ENCODE results near the gene RANBP1.
A peak's percentile ranks its signal among the peaks of the same experiment; 100 is the strongest.

RANBP1 gene

DNA sequence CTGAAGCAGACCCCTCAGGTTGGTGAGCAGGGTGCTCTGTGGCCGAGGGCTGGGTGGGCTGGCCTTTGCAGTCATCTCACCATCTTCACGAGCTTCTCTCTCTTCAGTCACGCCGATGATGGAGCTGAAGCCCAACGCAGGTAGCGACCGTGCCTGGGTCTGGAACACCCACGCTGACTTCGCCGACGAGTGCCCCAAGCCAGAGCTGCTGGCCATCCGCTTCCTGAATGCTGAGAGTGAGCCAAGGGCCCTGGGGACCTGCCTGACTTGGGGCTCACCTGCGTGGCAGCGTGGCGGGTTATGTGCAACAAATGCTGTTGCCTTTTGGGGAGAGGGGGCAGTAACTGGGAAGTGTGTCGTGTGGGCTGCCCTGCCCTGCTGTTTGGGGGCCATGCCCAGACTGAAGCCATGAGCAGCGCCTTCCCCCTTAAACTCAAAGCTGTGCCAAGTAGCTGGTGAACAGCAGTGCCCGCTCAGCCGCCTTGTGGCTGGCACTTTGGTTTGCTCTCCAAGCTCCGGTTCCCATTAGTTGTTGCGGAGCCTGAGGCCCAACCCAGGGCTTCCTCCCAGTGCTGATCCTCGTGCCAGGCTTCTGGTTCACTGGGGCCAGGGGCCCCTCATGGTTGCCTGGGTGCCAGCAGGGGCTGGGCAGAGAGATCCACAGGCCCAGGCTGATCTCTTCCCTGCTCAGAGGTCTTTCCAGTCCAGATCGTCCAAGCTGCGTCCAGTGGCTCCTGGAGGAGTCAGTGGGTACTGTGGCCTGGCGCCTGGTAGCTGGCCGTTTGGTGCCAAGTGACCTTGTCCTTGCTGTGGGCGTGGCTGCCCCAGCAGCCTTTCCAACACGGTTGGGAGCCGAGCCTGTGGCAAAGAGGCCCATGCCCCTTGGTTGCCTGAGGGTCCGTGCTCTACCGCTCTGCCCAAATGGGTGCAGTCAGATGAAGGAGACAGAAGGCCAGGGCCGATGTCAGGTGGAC, 9.6 kb downstream of the RANBP1 start:
- no peak for DNase-seq

DNA sequence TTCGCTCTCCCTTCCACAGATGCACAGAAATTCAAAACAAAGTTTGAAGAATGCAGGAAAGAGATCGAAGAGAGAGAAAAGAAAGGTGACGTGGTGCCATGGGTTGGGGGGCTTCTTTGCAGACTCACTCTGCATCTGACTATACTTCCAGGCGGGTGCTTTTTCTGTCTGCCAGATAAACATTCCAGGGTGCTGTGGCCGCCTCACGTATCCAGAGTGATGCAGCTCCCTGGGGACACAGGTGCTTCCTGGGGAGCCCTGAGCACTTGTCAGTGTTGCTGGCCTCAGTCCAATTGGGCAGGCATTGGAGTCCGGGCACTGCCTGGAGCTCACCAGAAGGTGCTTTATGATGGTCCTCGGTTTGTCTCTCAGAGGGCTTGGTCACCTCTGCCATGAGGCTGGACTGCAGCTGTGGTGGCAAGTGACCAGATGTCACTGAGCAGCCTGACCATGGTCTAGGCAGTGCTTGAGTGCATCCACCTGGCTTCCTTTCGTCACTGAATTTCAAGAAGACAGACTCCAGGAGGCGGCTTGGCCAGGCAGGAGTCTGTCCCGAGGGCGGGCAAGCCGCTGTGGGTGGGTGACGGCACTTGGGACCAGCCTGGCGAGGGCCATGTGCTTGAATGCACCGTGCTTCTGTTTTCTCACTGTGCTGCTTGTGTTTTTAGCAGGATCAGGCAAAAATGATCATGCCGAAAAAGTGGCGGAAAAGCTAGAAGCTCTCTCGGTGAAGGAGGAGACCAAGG, 10.6 kb downstream of the RANBP1 start:
- DNase-seq = no peak

DNA sequence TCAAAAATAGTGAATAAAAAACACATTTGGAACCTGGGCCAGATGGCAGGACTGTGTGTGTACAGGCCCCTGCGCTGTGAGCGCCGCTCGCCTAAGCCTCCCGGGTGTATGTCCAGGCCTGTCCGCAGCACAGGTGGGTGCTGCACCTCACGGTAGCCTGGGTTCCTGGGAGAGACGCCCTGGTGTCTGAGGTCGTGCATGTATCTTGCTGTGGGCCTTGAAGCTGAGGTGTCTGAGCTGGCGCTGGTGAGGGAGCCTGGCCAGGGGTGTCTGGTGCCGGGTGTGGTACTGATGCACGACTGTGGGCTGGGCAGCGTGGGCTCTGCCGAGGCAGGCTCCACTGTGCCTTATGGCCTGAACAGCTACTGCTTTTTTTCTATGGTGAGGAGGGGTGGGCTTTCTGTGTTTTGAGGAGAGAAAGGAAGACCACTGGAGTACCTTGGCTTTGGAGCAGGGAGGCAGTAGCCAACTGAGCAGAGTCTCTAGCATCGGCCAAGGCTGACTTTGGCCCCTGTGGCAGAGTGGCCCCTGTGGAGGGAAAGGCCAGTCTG, 11.5 kb downstream of the RANBP1 start:
- no peak for DNase-seq

DNA sequence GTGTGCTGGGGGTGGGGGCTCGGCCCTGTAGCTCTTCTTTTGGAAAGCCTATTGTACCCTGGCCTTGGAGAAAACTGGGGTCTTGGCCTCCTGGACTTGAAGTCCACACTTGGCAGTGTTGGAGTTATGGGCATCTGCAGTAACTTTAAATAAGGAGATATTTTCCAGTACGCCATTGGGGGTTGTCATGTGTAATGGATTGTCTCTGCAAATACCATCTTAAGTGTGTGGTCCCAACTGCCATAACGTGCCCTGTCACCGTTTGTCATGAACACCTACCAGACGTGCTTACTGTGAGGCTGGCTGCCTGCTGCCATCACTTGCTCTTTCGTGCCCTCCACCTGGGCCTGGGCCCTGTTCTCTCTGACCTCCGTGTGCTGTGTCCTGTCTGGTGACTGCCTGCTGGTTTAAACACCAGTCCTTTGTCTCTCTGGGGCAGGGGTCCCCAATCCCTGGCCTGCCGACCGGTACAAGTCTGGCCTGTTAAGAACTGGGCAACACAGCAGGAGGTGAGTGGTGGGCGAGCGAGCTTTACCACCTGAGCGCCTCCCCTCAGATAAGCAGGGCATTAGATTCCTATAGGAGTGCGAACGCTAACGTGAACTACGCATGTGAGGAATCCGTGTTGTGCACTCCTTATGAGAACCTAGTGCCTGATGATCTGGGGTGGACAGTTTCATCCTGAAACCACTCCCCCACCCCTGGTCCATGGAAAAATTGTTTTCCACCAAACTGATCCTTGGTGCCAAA, 12.1 kb downstream of the RANBP1 start:
- no peak for DNase-seq

DNA sequence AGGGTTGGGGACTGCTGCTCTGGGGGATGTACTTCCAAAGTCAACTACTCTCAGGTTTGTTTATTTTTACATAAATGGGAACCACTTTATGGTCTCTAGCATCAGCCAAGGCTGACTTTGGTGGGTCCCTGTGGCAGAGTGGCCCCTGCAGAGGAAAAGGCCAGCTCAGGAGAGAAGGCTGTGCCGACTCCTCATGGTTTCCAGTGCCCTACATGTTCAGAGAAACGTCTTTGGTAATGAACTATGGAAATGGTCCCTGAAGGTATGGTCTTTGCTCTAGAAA, 12.7 kb downstream of the RANBP1 start:
- no peak for DNase-seq

DNA sequence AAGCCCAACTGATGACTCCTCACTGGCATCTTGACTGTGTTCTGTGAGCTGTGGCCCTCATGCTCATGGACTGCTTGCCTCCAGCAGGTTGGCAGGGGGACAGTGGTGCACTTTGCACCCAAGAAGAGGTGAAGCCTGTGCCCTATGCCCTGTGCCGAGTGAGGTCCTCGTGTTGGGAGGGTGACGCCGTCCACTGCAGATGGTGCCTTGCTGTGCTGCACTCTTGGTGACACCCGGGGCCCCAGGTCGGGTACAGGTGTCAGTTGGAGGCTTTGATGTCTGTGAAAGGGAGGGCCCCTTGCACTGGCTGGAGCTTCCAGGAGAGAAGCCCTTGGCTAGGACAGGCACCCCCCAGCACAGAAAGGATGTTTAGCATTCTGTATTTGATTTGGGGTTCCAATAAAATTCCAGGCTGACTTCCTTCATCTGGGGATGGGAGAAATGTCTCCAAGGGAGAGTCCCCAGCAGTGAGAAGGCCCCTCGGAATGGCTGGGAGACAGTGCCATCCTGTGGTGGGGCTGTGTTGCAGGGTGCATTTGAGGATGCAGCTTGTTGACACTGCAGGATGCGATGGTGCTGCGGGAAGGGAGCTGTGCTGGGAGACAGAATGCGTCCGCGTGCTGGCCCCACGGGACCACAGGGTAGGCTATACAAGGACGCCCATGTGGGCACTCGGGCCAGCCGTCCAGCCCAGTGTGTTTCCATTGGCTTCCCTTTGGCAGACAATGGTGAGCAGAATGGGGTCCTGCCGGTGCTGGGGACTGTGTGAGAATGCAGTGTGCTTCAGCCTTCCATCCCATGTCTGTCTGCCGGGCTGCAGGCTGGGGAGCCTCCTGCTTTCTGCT, 13.2 kb downstream of the RANBP1 start:
- no peak for DNase-seq

DNA sequence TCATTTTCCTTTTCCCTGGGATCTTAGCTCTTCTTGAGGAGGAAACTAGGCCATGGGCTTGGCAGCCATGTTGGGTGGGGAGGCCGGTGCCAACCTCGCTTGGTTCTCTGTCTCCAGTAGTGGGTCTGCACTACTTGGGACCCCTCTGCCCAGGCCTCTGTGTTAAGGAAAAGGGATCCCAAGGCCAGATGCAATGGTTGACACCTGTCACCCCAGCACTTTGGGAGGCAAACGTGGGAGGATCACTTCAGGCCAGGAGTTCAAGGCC, 13.8 kb downstream of the RANBP1 start:
- DNase-seq = no peak

DNA sequence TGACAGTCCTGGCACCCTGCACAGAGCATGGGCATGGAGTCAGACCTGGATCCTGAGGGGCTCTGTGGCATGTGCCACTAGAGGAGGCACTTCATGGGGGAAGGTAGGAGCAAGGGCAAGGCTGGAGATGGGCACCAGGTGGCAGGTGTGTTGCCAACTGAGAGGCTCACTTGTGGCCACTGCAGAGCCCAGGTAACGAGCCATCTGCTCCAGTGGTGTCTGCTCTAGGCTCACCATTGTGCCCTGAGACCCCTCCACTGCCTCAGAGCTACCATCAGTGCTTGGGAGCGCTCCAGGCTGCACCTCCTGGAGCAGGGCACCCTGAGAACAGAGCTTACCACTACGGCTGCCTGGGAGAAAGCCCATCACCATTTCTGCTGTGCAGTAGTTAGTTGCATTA, 14.4 kb downstream of the RANBP1 start:
- DNase-seq = no peak

DNA sequence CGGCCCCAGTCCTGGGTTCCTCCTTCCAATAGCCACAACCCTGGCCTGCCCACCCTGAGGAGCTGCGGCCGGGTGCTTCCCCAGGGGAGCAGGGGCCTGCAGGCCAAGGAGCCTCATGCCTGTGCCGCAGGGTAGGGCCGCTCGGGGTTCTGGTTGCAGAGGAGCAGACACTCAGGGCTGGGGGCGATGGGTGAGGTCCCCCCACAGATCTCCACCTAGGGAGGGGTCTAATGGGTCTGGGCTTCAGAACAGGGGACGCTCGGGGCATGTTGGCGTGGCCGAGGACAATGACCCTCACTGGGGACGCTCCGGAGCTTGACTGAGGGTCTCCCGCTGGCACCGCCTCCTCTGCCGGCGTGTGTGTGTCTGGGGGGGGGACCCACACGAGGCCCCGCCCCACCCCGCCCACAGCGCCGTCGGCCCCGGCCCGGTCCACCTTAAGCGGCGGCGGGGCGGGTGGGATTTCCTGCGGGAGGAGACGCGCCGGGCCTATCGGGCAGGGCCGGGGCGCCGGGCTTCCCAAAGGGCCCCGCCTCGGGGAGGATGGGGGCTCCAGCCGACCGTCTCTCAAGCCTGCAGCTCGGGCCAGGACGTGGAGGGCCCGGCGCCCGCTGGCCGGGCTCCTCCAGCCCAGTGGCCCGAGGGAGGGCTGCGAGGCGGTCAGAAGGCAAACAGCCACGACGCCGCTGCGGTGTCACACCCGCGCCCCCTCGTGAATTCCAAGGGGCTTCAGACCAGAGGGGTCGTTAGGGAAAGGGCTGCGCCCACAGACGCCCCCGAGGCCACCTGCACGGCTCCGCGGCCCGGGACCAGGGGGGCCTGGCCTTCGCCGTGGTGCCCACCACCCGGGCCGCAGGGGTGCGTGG, 15.1 kb downstream of the RANBP1 start:
- DNase-seq = peak; percentile 91

DNA sequence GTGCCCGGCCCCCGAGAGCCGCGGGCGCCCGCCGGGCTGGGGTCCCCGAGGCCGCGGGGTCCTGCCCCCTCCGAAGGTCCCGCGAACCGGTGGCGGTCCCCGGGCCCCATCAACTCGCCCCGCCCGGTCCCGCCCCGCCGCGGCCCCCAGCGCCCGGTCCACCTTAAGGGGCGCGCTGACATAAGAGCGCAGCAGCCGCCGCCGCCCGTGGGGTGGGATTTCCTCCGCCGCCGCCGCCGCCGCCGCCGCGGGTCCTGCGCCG, 15.6 kb downstream of the RANBP1 start, which contains the start of gene ZDHHC8:
ZDHHC8 (plus strand) TSS at position 208 of the 262 bp plus-strand sequence. CDS start 144 bp downstream, outside the sequence.
- DNase-seq = peak; percentile 67

DNA sequence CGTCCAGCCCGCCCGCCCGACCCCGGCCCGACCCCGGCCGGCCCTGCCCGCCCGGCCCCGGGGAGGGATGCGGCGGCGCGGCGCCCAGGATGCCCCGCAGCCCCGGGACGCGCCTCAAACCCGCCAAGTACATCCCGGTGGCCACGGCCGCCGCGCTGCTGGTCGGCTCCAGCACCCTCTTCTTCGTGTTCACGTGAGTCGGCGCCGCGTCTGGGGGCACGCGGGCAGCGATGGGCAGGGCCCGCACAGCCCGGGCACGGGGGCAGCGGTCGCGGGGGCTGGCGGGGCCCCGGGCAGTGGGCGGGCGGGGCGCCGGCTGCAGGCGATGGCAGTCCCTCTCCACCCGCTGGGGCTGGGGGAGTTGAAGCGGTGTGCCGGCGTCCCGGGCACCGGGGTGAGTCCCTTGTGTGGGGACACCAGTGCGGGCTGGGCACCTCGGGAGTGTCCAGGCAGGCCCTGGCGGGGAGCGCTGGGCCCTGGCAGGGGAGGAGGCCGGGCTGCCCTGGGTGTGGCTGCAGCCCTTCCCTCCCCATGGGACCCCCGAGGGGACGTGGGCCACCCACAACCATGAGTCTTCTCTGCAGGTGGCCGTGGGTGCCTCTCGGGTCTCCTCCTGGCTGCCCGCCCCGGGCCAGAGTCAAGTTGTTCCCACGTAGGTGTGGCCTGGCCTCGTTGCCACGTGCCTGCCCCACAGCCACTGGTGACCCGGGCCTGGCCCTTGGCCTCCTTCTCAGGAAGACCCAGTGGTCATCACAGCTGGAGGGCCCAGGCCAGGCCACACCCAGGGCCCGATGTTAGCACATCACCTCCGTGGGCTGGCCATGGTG, 16.2 kb downstream of the RANBP1 start:
- no peak for DNase-seq

DNA sequence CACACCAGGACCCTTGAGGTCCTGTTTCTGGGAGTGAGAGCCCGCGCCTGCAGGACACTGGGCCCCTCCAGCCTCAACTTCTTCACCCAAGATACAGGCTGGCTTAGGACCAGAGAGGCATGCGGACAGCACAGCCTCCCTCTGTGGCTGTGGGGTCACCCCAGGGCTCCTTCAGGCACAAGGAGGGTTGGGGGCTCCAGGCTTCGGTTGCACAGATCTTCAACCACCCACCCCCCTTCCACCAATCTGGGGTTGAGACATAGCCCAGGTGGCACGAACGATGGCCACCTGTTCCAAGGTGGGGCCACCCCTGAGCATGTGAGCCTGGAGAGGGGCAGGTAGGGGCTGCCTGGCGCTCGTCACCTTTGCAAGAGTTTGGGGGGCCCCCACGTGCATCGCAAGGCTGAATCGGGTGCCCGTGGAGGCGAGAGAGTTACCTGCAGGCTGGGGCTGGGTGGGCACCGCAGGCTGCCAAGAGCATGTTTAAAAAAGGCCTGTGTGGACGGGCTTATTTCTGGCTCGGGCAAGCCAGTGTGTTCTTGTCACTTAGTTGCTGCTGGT, 16.9 kb downstream of the RANBP1 start:
- no peak for DNase-seq

DNA sequence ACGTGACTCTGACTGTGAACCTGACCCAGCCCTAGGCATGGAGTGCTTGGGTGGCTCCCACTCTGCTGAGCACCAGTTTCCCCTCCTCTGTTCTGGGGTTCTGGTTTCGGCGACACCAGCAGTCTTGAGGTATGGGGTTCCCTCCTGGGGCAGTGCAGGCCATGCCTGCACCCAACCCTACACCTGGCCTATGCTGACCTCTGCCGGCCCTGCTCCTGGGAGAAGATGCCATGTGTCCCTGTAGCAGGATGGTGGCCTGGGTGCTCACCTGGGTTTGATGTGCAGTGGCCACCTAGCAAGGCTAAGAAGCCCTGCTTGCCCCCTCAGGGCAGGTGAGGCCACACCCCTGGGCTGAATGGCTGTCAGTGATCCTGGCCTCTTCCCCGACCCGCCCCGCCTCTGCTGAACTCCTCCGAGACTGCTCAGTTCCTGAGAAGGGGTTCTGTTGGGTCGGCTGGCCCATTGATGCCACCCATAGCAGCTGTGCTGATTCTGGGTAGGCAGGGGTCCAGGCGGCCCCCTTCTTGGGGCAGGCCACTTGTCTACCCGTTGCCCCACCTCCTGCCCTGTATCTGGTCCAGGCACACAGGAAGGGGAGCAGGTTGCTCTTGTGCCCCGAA, 18.1 kb downstream of the RANBP1 start:
- DNase-seq = no peak

DNA sequence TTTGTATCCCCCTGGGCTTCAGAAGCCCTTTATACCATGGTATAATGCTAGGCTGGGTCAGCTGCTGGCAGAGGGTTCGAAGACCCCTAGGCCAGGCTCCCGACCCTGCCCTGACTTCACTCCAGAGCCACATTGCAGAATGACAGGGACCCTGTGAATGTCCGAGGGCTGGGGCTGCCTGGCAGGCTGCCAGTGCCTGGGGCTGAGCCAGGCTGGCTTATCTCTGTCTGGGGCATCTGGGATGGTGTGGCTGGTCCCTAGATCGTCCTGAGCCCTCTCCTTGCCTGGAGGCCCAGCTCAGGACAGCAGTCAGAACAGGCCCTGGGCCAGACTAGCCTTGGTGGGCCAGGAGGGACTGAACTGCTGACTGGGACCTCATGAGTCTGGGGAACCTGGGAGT, 19.4 kb downstream of the RANBP1 start:
- no peak for DNase-seq

DNA sequence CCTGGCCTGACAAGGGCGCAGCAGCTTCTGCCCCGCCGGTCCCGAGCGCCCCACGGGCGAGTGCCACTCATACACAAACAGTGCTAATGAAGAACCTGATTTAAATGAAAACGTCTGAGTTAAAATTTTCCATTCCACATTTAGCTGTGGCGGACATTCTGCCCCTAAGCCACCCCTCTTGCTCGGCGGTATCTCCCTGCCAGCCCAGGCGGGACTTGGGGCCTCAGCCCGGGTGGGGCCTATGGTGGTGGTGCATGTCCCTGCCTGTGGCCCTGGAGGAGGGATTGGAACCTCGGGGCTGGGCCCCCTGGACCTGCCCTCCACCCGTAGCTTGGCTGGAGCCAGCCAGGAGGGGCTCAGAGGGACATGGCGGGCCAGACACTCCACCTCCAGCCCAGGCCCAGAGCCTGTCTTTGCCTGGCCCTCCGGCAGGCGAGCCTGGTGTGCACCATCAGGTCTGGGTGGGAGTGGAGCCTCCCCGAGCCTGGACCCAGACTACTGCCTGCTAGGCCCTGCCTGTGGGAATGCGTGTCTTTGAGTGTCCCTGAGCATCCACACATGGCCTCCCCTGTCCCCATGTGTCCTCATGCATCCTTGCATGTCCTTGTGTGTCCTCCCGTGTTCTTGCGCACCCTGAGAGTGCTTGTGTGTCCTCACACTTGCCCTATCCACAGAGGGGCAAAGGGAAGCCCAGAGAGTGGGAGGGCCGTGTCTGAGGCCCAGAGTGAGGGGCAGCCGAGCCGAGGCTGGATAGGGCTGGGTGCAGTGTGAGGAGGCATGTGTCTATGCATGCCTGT, 20.1 kb downstream of the RANBP1 start:
- no peak for DNase-seq

DNA sequence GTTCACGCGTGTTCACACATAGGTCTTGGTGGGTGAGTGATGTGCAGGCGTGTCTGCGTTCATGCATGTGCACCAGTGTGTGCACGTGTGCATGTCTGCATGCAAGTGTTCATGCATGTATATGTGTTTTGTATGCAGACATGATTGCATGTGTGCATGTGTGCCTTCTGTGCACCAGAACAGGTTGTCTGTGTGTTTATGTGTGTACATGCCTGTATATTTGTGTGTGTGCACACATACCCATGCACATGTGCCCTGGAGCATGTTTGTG, 20.6 kb downstream of the RANBP1 start:
- DNase-seq = no peak

DNA sequence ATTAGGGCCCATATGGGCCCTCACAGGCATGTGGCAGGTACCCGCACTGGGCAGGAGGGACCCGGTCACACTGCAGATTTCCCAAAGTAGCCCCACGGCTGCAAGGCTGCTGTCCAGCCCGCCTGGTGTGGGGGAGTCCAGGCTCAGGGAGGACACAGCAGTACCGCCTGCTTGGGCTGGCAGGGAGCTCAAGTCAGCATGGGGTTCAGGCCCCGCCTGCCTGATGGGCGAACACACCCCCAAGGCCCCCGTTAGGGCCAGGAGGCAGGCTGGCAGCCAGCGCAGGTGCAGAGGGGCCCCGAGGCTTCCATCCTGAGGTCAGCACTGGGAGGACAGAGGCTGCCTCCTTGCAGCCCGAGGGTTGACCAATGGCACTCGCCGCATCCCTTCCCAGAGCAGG, 21.2 kb downstream of the RANBP1 start:
- no peak for DNase-seq

DNA sequence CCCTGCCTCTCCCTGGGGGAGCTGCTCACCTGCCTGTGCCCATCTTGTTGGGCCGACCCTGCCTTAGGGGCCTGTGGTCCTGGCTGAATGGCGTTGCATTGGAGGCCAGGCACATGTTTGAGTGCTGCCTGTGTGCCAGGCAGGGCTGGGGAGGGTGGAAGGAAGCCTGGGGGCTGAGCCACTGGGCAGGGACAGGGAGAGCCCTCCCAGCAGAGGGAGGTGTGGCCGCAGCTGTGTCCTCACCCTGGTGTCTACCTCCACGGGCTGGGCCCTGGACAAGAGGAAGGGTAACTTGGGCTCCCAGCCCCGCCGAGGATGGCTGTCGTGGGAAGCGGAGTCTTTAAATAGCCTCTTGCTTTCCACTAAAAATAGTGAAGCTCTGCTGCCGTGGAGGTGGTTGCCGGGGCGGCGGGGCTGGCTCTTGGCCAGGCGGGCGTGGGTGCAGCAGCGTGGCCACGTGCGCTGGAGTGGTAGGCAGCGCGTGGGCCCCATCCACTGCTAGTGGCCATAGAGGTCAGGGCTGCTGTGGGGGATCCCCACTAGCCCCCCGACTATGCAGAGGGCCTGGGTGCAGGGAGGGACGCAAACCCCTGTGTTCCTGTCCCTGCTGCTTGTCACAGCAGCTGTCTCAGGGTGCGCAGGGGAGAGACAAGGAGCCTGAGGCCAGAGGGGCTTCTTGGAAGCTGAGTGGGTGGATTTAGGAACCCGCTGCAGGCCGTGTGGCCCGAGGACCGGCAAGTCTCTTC, 21.9 kb downstream of the RANBP1 start:
- no peak for DNase-seq

DNA sequence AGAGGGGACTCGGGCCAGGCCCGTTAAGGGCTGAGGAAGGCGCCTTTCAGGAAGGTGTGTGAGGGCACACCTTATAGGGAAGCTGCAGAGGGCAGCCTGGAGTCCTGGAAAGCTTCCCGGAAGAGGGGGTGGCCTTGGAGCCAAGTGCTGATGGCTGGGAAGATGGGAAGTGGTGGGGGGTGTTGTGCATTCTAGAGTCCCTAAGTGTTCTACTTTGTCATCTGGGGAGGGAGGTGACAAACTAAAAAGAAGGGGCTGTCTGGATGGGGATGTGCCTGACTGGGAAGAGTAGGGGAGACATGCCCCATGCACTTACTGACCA, 22.5 kb downstream of the RANBP1 start:
- DNase-seq = no peak

Data from right hindlimb (tissue), 1 donor.